Measurements from ENCODE around the gene CTNNA3.

GRCh38 chr10:67225226-67225625, 470.8 kb downstream of the CTNNA3 start:
- TF ChIP-seq, protein P1, sequence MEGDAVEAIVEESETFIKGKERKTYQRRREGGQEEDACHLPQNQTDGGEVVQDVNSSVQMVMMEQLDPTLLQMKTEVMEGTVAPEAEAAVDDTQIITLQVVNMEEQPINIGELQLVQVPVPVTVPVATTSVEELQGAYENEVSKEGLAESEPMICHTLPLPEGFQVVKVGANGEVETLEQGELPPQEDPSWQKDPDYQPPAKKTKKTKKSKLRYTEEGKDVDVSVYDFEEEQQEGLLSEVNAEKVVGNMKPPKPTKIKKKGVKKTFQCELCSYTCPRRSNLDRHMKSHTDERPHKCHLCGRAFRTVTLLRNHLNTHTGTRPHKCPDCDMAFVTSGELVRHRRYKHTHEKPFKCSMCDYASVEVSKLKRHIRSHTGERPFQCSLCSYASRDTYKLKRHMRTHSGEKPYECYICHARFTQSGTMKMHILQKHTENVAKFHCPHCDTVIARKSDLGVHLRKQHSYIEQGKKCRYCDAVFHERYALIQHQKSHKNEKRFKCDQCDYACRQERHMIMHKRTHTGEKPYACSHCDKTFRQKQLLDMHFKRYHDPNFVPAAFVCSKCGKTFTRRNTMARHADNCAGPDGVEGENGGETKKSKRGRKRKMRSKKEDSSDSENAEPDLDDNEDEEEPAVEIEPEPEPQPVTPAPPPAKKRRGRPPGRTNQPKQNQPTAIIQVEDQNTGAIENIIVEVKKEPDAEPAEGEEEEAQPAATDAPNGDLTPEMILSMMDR (IDR thresholded peaks at IDR 0.05), result no peak
- no peak for TF ChIP-seq POLR2A (IDR thresholded peaks at IDR 0.05)
